ENCODE data around the gene PDC. TPM values are rescaled to one million over a fixed set of nuclear protein-coding genes. Genes with fewer than 3 reads are reported as not detected.
"Not testable (repeated sequence)": the region's sequence is repeated elsewhere in the genome, so short reads cannot be mapped to it uniquely, and the experiment has no call there.

The PDC gene
- total RNA-seq, 3 donors from 2014 or later, result not detected

DNA sequence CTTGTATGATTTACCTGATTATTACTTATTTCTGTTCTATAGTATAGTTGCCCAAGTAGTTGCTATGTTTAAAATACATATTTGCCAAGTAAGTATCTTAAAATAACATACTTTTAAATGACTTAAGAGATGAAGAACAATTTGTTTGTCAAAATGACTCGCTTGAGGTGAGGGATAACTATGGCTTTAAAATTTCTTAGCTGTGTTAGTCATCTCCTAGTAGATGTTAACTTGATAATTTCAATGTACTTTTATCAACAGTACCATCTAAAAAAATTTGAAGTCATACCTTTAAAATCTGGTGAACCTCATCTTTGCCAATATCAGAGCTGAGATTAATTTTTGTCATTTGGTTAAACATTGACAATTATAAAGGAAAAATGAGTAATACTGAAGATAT lies 47.6 kb downstream of the PDC start:
- TF ChIP-seq POLR2AphosphoS5 (IDR thresholded peaks at IDR 0.05), result no peak
- TF ChIP-seq POLR2A (IDR thresholded peaks at IDR 0.05), result no peak
- TF ChIP-seq CTCF (IDR thresholded peaks at IDR 0.05), result no peak
- intact Hi-C loops (cut with DNase I; ENCODE audit: low total_unique reads), result no loop called here
- no peaks in the 10 kb centered on the region for H3K9me3 ChIP-seq
- no peak overlapping the region for H3K27ac ChIP-seq
- no peaks in the 10 kb centered on the region for H3K27me3 ChIP-seq
- no peaks in the 10 kb centered on the region for H3K36me3 ChIP-seq
- H3K4me1 ChIP-seq, result no peaks in the 10 kb centered on the region
- no peak for DNase-seq (ENCODE audit: low spot score in 2 of 2)
- H3K4me3 ChIP-seq, result no peak overlapping the region

DNA sequence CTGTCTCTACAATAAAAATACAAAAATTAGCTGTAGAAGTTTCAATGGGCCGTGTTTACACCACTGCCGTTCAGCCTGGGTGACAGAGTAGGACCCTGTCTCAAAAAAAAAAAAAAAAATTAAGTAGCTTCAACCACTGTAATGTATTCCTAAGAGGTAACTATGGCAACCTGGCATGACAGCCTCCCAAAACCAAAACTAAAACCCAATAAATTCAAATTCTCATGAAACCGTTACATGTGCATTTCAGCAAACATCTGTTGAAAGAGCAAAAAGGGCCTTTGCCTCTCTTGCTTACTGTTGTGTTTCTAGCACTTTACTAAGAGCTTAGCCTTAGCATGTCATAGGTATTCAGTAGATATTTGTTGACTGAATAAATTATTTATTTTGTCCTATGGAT lies 51.8 kb downstream of the PDC start:
- Histone ChIP-seq H3K27ac (no peak overlapping the region), H3K27me3 (no peaks in the 10 kb centered on the region), H3K4me1 (no peaks in the 10 kb centered on the region), H3K36me3 (no peaks in the 10 kb centered on the region), H3K9me3 (no peaks in the 10 kb centered on the region), H3K4me3 (no peak overlapping the region)
- TF ChIP-seq POLR2A (IDR thresholded peaks at IDR 0.05) (no peak), CTCF (IDR thresholded peaks at IDR 0.05) (no peak), POLR2AphosphoS5 (IDR thresholded peaks at IDR 0.05) (no peak)
- DNase-seq (ENCODE audit: low spot score in 2 of 2), result no peak
- intact Hi-C loops (cut with DNase I; ENCODE audit: low total_unique reads), result no loop called here

GRCh38 chr1:186404454-186405051 lies 56.4 kb downstream of the PDC start:
- TF ChIP-seq CTCF (IDR thresholded peaks at IDR 0.05), result peak in 2 of 3 donors; percentile 33 to 55
- no peak for TF ChIP-seq POLR2AphosphoS5 (IDR thresholded peaks at IDR 0.05)
- Histone ChIP-seq H3K27me3 (no peaks in the 10 kb centered on the region), H3K36me3 (no peaks in the 10 kb centered on the region), H3K9me3 (no peaks in the 10 kb centered on the region), H3K27ac (no peak overlapping the region), H3K4me1 (no peaks in the 10 kb centered on the region), H3K4me3 (no peak overlapping the region)
- intact Hi-C loops (cut with DNase I; ENCODE audit: low total_unique reads), result no loop called here
- DNase-seq (ENCODE audit: low spot score in 2 of 2), result no peak

DNA sequence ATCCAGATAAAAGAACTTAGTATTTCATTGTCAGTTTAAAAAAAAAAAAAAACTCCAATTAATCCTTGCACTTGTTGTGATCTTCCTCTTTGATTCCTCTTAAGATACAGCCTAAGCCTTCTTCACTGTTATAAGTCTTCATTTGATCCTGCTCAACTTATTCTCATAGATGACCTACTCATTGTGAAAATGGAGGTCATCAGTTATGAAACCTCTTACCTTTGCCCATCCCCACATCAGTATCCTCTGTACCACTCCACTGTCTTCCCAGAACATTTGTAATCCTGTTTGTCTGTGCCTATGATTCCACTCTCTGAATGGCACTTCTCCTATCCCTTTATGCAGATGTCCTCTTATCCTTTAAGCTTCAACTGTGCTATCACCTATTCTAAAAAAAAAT lies 57.3 kb downstream of the PDC start:
- H3K9me3 ChIP-seq, result no peaks in the 10 kb centered on the region

GRCh38 chr1:186401446-186401845 lies 59.5 kb downstream of the PDC start:
- H3K27me3 ChIP-seq; DNase-seq (ENCODE audit: low spot score in 2 of 2); intact Hi-C loops (cut with DNase I; ENCODE audit: low total_unique reads); H3K4me3 ChIP-seq; H3K27ac ChIP-seq; H3K9me3 ChIP-seq; H3K36me3 ChIP-seq; H3K4me1 ChIP-seq: not testable (repeated sequence)

More for the DNA sequence above, 57.3 kb downstream of the PDC start:
- Histone ChIP-seq H3K27me3 (no peaks in the 10 kb centered on the region), H3K4me3 (no peak overlapping the region), H3K4me1 (no peaks in the 10 kb centered on the region), H3K36me3 (no peaks in the 10 kb centered on the region), H3K27ac (no peak overlapping the region)
- TF ChIP-seq POLR2AphosphoS5 (IDR thresholded peaks at IDR 0.05) (no peak), POLR2A (IDR thresholded peaks at IDR 0.05) (no peak), CTCF (IDR thresholded peaks at IDR 0.05) (no peak)
- intact Hi-C loops (cut with DNase I; ENCODE audit: low total_unique reads), result no loop called here
- DNase-seq (ENCODE audit: low spot score in 2 of 2), result no peak

Other genes with a start within 250 kb of the PDC start
- 10 to 100 TPM in 2 of 3 donors, 1 to 10 TPM in 1; 4.9 to 75.4 (median 54.6) TPM for gene PRG4, start 164.8 kb downstream of the PDC start, total RNA-seq
- gene TPR, start 85.9 kb downstream of the PDC start, total RNA-seq, result 10 to 100 TPM; 76.0 to 96.7 (median 90.9) TPM
- gene ODR4, start 85.3 kb downstream of the PDC start, total RNA-seq, result 10 to 100 TPM; 20.0 to 32.6 (median 25.9) TPM
- 1 to 10 TPM; 1.3 to 7.6 (median 1.6) TPM for gene PTGS2, start 219.3 kb upstream of the PDC start, total RNA-seq